GM13977 (cell line): ENCODE results near the gene WWOX.

Experiments used
- DNase-seq: peaks from one replicate; pipeline ENCODE4 v3.0.0; 2012; ENCODE audit warnings: low spot score
- in situ Hi-C: fragments of 300-500 bp; cut with MboI; formaldehyde crosslinking; loops from one replicate; pipeline ENCODE4 v1.12.0; 2022; ENCODE audit warnings: low sequenced_read_pairs, low pct_unique_long_range_greater_than_20kb, mixed read lengths, inconsistent platforms; ENCODE audit not compliant: unreplicated experiment
- TF ChIP-seq, protein P1 (sequence below): IDR thresholded peaks from 2 replicates; pipeline ENCODE4 v1.5.1; 2012; ENCODE audit warnings: mild to moderate bottlenecking, control low read depth; ENCODE audit not compliant: insufficient read depth; ENCODE audit errors: extremely low read depth, missing control alignments

Gene WWOX

DNA sequence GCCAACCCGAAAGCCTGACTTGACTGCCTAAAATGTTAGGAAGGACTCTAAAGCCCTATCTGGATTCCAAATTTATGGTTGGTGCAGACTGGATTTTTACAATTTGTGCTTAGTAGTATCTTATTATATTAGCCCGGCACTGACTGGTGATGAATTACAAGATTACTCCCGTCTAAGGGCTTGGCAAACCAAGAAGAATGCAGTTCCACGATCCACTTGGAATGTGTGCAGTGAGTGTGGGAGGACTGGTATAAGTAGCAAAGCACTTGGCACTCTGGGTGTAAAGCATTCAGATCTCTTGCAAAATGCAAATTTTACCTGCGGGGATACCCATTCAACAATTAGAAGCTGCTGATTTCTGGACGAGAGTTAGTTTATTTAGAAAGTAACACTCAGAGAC lies 961.7 kb downstream of the WWOX start:
- in situ Hi-C loops: no loop called here
- TF ChIP-seq, protein P1, sequence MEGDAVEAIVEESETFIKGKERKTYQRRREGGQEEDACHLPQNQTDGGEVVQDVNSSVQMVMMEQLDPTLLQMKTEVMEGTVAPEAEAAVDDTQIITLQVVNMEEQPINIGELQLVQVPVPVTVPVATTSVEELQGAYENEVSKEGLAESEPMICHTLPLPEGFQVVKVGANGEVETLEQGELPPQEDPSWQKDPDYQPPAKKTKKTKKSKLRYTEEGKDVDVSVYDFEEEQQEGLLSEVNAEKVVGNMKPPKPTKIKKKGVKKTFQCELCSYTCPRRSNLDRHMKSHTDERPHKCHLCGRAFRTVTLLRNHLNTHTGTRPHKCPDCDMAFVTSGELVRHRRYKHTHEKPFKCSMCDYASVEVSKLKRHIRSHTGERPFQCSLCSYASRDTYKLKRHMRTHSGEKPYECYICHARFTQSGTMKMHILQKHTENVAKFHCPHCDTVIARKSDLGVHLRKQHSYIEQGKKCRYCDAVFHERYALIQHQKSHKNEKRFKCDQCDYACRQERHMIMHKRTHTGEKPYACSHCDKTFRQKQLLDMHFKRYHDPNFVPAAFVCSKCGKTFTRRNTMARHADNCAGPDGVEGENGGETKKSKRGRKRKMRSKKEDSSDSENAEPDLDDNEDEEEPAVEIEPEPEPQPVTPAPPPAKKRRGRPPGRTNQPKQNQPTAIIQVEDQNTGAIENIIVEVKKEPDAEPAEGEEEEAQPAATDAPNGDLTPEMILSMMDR: no peak
- no peak for DNase-seq

DNA sequence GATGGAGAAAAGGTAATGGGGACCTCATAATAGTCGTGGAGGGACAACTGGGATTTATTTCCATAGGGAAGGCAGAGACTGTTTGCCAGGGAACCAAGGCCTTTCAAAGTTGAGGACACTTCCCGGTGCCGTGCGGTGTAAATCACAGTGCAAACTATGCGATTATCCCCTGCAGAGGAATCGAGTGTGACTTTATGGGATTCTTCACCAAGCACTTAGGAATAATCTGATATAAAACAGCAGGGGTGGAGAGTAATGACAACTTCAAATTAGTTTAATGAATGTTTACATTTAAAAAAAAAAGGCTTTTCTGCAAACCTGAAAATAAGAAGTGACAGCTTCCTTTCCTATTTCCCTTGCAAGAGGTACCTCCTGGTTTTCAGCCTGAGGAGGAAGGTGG lies 962.9 kb downstream of the WWOX start:
- in situ Hi-C loops: no loop called here
- no peak for DNase-seq
- TF ChIP-seq, protein P1: no peak

DNA sequence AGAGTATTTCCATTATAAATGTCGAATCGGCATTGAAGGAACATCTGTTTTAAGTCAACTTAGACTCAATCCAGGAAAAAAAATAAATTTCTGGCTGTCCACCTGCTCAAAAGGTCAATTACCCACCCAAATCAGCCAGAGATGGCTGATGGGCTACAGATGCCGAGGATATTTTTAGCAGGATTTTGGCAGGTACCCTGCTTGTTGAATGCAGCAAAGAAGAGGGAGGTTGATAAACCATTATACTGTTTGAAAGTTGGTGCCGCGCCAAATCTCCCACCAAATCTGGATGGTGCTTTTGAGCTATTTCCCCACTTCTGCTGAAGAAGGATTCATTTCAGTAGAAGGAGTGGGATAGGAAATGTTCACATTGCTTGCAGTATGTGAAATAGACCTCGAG lies 963.4 kb downstream of the WWOX start:
- TF ChIP-seq, protein P1: no peak
- in situ Hi-C loops: no loop called here
- DNase-seq: no peak

DNA sequence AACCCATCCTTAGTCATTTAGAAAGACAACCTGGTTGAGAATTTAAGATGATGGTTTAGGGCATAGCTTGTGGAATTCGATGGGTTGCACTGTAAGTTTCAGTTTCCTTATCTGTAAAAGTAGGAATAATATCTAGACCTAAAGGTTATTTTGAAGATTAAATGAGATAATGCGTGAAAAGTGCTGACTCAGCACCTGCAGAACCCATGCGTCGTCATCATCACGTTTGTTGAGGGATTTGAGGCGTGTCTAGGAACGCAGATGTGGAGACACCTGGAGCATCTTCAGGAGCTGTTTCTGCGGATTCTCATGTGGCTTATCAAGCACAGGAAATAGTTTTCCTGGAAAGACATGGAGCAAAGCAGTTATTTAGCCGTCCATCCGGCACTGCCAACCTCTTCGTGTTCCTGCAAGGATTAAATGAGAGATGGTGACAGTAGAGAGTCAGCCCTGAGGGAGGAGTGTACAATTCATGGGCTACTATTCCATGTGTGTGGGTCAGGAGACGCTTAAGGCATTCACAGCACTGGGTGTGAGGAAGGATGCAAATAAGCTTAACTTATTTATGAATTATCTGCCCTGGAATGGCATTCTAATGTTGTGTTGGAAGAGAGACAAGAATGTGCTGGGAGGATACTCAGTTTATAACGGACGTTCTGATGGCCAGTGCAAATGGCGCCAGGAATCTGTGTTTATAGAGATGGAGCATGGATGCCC lies 965.0 kb downstream of the WWOX start:
- DNase-seq: no peak
- in situ Hi-C loops: no loop called here
- TF ChIP-seq, protein P1: no peak

DNA sequence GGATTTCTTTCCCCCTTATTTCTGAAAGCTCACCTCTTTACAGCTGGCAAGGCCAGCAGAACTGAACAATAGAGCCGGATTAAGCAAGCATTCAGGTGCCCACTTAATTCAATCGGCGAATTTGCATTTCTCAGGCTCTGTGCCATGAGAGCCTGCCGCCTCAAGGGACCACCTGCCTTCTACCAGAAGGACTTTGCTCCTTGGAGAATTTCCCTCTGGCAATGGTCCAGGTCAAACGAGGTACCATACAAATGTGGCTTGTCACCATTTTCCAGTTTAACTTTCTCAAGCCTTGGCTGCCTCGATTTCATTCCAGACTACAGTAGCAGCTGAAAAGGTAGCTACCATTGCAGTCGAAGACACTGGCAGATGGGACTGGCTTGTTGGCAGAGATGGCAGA lies 967.1 kb downstream of the WWOX start:
- TF ChIP-seq, protein P1: no peak
- DNase-seq: no peak
- in situ Hi-C loops: no loop called here

DNA sequence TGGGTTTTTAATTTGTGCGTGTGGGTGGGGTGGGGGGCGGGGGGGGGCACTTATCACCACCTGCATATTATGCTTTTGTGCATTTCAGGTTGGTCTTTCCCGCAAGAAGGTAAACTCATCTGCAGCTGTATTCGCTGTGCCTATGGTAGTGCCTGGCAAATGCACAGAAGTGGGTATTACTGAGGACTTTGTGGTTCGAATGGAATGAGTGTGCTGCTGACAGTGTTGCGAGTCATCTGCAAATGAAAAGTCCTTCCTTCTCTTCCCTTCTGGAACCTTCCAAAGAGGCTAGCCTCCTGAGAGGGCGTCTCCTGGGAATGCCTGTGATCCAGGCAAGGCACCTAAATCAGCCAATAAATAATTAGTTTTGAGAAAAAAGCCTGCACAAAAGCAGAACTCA lies 968.1 kb downstream of the WWOX start:
- in situ Hi-C loops: no loop called here

More for the DNA sequence above, 968.1 kb downstream of the WWOX start:
- no peak for DNase-seq
- TF ChIP-seq, protein P1: no peak
